GM19452 (cell line): ENCODE results near the gene RAPGEF5.

ENCODE experiments used
- ATAC-seq: cut with Tn5 transposase; IDR thresholded peaks from one replicate; pipeline ENCODE4 v1.9.1; 2021; ENCODE audit not compliant: unreplicated experiment

Gene RAPGEF5

DNA sequence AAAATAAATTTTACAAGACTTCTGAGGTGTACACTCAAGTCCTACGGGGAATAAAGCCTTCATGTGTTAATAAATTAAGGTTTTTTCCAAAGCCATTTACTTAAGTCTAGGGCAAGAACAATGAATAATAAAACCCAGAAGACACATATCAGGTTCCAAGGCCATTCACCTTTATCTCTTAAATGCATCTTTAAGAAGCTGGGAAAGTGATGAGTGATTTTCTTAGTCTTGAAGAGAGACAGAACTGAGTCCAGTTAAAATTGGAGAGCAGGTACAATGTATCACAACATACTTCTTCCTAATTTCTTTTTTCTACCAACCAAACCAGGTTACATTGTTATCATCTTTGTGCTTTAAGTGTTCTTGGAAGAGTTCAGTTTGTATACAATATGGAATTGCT lies 189.5 kb downstream of the RAPGEF5 start:
- no peak for ATAC-seq

DNA sequence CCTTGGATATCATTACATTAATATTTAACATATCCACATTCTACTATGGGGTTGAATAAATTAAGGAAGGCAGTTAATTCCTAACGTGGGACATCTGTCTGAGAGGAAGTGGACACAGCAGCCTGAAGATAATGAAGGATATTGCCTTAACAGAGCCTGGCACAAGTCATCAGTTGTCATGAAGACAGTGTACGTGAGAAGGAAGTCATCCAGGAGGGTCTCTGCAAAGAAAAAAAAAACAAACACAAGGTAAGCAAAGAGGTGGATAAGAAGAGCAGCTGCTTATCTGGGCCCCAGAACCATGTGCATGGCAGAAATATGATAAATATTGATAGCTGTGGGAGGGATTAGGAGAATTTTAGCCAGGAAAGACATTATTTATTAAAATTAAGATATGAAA lies 190.0 kb downstream of the RAPGEF5 start:
- no peak for ATAC-seq

DNA sequence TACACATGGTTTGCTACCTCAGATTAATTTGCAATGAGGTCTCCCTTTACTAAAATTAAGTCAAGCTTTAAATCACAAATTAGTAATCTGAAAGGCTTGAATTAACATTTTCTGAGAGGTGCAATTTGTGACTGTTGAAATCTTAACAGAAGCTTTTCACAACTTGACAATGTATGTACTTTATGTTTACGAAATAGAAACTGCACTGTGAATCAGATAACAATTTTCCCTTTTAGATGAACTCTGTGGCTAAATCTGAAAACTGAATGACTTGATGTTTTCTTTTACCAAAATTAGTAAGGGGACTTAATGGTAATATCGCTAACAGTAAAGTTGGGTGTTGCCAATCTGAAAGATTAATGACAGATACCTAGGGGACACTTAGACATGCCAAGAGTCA lies 197.6 kb downstream of the RAPGEF5 start:
- no peak for ATAC-seq

DNA sequence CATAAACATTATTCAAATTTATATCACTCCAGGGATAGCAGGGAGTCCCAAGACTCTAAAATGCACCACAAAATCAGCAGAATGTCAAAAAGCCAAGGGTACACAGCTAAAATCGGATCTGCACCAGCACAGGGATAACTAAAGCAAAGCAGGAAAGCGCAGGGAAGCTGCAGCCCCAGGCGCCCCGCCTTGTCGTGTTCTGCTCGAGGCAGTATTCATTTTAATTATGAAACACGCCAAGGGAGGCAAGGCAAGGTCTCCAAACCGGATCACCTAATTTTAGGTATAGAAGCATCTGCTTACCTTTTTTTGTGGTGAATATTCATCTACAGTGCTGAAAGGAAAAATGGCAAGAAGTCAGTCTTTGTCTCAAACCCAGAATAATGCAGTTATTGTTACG lies 199.4 kb downstream of the RAPGEF5 start:
- ATAC-seq, result no peak

DNA sequence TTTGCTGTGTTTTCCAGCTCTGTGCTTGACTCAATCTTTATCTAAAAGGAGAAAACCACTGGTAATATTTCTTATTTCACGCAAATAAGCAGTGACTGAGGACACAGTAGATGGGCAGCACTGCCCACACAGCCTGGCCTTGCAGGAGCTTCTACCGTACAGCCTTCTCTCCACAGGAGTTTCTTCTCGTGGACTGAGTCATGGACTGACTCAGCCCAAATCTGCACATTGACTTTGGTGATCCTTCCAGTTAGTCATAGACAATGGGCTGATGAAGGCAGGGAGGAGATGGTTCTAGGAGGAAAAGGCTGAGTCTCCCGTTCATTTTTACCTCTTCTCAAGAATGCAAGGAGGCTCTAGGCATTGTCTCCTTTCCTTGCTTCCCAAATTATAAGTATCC lies 200.7 kb downstream of the RAPGEF5 start:
- ATAC-seq, result no peak

DNA sequence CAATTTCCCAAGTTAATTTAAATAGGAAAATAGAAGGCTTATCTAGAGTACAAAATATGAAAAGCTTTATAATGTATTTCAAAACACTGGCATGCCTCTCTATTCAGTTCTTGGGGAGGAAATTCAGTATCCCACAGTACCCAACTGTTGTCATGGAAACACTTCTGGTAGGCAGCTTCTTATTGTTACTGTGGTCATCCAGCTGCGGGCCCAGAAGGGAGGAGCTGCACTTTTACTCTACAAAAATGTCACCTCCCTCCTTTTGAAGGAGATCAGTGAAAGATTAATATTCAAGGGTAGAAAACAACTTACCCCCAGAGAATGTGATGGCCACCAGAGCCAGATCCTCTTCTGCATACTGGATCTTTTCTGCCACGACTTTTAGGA lies 202.8 kb downstream of the RAPGEF5 start:
- ATAC-seq, result no peak

DNA sequence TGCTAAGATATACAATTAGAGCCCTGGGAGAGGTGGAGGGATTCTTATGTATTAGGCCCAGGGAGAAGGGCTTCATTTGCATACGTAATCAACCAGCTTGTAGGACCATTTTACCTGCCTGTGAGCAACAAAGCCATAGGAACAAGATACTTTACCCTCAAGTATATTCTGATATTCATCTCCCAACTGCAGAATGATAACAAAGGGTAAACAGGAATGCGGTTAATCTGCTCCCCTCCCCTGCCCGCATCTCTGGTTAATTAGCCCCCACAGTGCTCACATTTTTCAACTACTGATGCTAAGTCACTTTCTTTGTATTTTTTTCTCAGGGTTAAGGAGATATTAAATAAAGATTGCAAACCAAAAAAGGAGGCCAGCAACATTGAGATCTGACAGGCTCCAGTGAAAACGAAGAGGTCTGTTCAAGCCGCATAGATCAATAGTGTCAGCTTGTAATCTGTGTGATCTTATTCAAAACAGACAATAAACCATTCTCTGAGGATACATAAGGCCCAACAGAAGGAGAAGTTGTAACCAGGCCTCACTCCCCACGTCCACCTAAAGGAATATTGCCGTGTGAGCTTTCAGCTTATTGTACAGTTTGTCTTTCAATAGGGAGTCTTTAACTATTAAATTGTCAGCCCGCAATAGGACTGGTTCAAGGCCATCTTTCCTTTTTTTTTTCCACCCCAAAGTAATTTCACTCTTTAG lies 203.4 kb downstream of the RAPGEF5 start:
- no peak for ATAC-seq

DNA sequence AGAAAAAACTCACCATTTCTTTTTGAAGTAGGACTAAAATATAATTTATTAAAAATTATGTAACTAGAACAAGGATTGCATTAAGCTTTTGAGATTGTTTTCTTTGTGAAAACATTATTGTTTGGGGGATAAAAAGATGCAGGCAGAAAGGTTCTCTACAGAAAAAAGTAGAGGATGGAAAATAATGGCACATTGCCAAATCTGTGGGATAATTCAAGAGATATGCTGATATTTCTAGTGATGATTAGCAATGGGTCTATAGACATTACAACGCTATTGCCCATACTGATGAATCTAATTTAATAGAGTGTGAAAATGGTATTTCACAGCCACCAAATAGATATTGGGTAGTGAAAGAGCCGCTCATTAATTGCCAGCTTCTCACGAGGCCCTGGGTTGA lies 204.3 kb downstream of the RAPGEF5 start:
- no peak for ATAC-seq

DNA sequence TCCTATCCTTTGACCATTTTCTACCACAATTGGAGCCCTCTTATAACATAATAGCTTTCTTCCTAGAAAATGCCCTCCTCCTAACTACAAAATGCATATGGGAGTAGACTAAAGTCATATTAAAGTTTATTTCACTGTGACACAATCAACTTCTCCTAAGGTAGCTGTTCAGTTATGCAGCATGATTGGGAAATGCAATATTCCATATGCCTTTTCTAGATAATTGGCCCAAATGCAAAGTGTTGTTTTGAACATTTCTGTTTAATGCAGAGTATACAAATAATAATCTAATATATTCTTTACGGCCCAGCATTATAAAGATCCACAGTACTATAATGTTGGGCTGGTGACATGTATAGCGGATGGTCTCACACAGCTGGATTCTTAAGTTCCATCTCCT lies 205.1 kb downstream of the RAPGEF5 start:
- ATAC-seq, result no peak

DNA sequence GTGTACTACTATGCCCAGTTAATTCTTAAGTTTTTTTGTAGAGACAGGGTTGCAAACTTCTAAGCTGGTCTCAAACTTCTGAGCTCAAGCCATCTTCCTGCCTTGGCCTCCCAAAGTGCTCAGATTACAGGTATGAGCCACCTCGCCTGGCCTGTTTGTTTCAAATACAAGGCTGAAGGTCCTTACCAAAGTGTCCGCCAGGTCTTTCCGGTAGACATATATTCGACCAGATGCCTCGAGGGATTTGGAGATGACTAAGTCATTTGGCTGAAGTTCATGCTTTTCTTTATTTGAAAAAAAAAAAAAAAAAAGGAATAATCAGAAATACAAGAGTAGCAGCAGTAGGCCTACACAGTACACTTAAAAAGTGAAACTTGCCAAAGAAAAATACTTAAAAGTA lies 206.7 kb downstream of the RAPGEF5 start:
- no peak for ATAC-seq

DNA sequence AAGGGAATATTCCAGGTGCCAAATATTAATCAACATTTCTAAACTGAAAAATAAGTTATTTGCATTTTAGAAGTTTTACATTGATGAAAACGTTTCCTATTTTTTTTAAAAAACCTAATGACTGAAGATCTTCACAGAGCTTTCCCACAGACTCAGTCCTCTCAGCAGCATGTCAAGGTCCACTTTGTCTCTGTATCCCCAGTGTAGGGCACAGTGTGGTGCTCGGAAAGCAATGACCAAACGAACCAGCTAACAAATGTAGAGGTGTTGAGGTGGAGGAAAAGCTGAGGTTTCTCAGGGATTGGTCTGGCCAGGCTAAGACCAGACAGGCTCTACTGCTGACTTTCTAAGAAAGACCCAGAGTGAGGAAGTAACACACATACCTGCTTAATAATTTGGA lies 209.1 kb downstream of the RAPGEF5 start:
- no peak for ATAC-seq

DNA sequence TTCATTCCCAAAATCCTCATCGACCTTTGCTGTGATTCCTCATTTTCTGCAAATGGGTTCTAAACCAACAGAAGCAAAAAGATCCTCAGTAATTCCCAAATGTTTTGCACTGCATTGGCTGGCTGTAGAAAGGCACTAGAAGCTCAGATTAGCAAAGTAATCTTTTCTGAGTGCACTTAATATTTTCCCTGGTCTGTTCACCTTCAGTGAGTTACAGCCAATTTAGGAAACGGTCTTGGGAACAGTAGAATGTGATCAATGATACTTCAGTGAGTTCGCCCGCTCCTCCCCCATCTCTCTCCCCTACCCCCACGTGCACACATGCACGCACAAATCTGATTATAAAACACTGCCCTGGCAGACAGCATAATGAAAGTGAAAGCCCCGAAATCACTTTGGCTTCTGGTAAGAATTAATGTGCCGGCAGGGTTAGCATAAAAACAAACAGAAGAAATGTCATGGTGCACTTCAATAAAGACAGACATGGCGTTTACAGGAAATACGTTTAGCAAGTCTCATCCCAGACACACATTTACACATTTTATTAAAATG lies 209.9 kb downstream of the RAPGEF5 start:
- ATAC-seq, result no peak

DNA sequence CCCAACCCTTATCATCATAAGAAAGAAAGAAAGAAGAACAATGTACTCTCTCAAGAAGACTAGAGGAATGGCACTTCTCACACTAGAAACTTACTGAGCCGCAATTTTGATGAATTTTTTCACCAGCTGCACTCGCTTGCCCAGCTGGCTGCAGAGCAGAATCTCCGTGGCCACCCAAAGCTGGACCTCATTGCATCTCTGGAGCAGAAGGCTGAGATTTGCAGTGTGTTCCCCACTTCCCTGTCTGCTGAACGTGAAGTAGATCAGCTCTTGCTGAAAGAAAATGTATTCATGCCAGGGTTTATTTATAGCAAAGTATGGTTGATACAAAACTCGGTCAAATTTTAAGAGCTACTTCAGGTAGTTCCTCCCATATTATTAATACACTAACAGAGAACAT lies 212.0 kb downstream of the RAPGEF5 start:
- no peak for ATAC-seq

DNA sequence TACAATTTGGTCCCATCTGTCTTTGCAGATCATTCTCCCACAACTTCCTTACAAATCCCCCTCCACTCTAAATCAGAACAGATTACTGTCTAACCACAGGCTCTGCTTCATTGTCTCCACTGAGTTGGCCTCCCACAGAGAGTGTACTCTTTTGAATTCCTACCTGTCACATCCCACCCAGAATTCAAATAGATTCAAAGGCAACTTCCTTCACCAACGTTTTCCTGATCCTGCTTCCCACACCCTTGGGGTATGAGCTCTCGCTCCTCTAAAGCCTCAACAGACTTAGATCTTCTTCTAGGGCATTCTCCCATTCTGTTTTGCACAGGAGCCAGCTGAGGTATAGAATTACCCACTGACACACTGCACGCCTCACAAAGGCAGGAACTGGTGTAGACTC lies 213.5 kb downstream of the RAPGEF5 start:
- no peak for ATAC-seq

DNA sequence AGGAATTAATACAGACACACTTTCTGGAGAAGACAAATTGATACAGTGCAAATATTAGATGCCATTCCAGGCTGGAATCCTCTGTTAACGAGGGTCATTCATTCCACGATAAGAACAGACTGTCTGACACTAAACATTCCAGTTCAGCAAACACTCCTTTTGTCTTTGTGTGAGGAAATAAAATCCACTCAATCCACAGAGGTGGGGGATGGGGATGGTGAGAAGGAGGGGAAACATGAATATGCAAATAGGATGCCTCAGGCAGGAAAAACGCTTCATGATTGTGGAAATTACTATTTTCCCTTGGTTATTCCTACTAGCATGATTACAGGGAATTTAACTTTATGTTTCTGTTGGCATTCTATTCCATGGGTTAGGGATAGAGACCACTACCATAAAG lies 214.4 kb downstream of the RAPGEF5 start:
- no peak for ATAC-seq

DNA sequence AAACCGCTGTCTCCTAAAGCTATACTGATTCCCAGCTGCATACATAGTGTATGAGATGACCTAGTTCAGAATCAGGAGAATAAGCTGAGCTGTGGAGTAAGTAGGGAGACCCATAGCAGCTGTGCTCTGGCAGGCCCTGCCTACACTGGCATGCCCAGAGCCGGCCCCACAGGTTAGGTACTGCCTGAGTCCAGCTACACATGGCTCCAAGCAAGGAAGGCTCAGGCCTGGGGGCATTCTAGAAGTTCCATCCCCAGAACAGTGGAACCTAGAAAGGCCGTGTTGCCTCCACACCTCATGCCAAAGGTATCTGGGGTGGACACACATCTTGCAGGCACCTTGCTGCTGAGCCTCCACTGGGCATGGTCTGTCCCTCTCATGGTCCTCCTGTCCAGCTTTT lies 215.6 kb downstream of the RAPGEF5 start:
- no peak for ATAC-seq

DNA sequence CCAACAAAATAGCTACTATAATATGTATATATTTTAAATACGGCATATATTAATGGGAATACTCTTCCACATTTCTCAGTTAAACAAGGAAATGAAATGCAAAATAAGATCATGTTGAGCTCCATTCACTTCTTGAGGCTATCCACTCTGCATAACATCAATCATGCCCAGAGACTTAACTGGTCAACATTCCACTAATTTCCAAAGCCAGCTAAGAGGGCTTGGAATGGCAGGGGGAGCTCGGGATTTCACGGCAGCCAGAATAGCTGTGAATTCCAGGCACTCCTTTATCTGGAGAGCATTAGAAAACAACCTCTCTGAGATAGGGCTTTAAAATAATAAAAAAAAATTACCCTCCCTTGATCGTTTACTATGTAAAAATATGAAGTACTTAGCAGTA lies 216.4 kb downstream of the RAPGEF5 start:
- ATAC-seq, result no peak

DNA sequence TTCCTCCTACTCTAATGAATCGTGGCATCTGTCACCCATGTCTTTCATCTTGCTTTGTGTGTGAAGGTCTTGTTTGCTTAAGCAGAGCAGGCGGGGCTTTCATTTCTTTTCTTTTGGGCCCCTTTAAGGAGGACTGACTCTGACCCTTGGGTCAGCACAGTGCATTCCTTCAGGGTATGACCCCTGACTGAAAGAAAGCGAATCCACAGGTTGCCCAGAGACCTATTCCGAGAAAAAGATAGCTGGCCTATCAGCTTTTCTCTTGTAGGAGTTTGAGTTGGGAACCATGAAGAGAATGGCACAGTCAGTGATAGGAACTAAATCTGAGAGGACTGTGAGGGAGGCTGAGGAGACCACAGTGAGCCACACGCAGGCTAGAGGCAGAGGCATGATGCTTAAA lies 218.1 kb downstream of the RAPGEF5 start:
- no peak for ATAC-seq

DNA sequence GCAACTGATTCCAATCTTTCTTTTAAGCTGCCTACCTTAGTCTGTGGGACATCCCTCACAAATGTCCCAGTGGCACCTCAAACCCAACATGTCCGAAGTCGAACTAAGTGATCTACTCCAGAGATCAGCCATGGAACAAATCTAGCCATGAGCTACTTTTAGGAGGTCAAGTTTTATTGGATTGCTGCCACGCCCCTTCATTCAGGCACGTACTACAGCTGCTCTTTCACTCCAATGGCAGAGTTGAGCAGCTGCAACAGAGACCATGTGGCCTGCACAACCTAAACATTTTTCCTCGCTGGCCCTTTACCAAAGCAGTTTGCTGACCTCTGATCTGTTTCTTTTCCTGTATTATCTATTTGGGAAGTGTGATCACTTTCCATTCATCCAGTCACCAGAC lies 218.8 kb downstream of the RAPGEF5 start:
- ATAC-seq, result no peak

DNA sequence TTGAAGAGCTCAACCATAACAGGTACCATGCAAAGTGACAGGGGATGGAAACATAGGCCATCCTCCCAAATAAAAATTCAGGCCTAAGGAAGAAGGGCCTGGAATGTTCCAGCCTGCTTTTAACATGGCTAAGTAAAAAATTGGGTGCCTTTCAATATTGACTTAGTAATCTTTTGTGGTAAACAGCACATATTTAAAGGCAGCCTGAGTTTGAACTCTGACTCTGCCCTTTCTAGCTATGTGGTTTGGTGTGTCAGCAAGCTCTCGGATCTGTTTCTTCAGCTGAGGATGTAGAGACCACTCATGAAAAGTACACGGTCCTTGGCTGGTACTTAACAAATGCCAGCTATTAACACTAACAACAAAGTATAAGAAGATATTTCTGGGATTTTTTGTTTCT lies 219.5 kb downstream of the RAPGEF5 start:
- ATAC-seq, result no peak

DNA sequence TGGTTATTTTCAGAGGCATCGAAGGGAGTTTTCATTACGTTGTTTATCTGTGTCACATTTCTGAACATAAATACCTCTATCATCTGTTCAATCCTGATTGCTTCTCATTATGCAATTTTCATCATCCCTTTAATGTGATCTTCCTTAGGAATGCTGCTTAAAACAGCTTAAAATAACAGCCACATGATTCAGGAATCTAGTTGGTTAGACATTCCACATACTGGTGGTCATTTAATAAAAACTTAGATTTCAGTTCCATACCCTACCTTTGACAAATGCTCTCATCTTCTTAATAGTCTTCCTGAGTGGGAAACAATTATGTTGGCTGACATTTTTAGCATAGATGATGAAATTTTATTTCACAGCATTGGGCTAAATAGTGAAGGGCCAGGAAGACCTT lies 219.9 kb downstream of the RAPGEF5 start:
- no peak for ATAC-seq

DNA sequence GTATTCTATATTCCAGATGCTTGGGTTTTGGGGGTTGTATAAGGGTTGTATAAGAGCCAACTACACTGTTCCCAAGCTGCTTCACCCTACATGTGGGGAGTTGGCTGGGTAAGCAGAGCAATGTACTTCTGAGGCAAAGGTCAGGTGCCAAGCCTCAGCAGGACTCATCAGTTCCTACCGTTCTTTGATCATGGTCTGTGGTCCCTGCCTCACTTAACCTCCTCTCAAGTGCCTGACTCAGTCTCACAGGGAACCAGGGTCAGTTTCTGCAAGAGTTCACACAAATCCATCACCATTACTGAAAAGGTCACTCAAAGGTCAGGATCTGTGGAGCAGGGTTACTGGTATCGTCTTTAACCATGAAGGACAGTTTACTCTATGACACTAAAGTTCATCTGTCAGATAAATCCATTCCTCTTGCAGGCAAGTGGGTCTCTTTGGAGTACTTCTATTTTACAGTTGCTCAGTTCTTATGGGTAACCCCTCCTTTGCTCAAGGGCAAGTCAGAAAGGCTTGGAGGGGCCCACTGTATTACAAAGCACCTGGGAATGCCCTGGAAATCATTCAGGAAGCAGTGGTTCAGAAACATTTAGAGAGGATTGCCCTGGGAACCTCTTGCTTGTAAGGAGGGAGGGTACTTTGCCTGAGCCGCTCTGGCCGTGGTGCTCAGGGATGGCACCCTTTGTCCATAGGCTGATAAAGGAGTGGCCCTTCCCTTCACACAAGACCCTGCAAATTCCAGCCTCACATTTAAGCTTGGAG lies 227.0 kb downstream of the RAPGEF5 start:
- no peak for ATAC-seq

DNA sequence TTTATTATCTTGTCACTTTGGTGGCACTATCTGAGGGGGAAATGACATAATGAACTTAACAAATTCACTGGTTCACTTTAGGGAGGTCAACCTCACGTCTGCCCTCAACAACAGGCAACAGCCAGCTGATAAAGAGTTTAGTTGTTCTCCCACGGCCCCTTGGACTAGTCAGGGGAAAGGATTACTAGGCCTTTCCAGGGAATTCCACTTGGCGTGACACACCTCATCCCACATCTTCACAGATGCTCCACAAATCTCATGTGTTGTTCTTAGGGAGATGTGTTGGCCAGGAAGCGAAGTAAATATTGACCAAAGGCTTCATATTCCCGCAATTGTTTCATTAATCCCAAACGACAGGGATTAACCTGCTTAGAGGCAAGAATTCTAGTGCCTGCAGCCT lies 227.8 kb downstream of the RAPGEF5 start:
- ATAC-seq, result no peak
